Amniotic stem cell (primary cell): Measurements from ENCODE around the gene KANSL1.
"Not testable (repeated sequence)": the region's sequence is repeated elsewhere in the genome, so short reads cannot be mapped to it uniquely, and the experiment has no call there.

Experiments used
- DNase-seq: peaks from one replicate; lab custom pipeline; 2025; lab: John Stamatoyannopoulos, UW

The KANSL1 gene

GRCh38 chr17:46193151-46193625, at the start of gene KANSL1:
Gene KANSL1, minus strand, starts transcription at chr17:46193429. Its CDS starts 21,286 bp downstream, at chr17:46172143.
- DNase-seq: peak; percentile 98

GRCh38 chr17:46231359-46231758, 38.1 kb upstream of the KANSL1 start:
- not testable (repeated sequence) for DNase-seq

- peak; percentile 94 for DNase-seq
Measured at GRCh38 chr17:46225274-46225794, 32.1 kb upstream of the KANSL1 start.

GRCh38 chr17:46224864-46225263, 31.6 kb upstream of the KANSL1 start:
- not testable (repeated sequence) for DNase-seq

- not testable (repeated sequence) for DNase-seq
Measured at GRCh38 chr17:46223041-46223440, 29.8 kb upstream of the KANSL1 start.

- DNase-seq: no peak
Measured at GRCh38 chr17:46216682-46217081, 23.5 kb upstream of the KANSL1 start.

- peak; percentile 87 for DNase-seq
Measured at GRCh38 chr17:46212634-46213435, 19.6 kb upstream of the KANSL1 start.

GRCh38 chr17:46208997-46209396, 15.8 kb upstream of the KANSL1 start:
- DNase-seq: no peak

GRCh38 chr17:46205975-46206374, 12.7 kb upstream of the KANSL1 start:
- DNase-seq: no peak

- no peak for DNase-seq
Measured at GRCh38 chr17:46202424-46202823, 9.2 kb upstream of the KANSL1 start.

- DNase-seq: no peak
Measured at GRCh38 chr17:46201491-46201890, 8.3 kb upstream of the KANSL1 start.

- DNase-seq: no peak
Measured at GRCh38 chr17:46200197-46200596, 7.0 kb upstream of the KANSL1 start.

- no peak for DNase-seq
Measured at GRCh38 chr17:46199379-46199778, 6.2 kb upstream of the KANSL1 start.

GRCh38 chr17:46198233-46198632, 5.0 kb upstream of the KANSL1 start:
- no peak for DNase-seq

GRCh38 chr17:46197530-46197929, 4.3 kb upstream of the KANSL1 start:
- DNase-seq: no peak

- DNase-seq: no peak
Measured at GRCh38 chr17:46195939-46196716, 2.9 kb upstream of the KANSL1 start.

- no peak for DNase-seq
Measured at GRCh38 chr17:46195217-46195855, 2.1 kb upstream of the KANSL1 start.

GRCh38 chr17:46194393-46195216, 1.4 kb upstream of the KANSL1 start:
- DNase-seq: no peak

- DNase-seq: peak; percentile 96
Measured at GRCh38 chr17:46193626-46194392, 580 bp upstream of the KANSL1 start.

GRCh38 chr17:46192439-46193150, 634 bp downstream of the KANSL1 start:
- peak; percentile 76 for DNase-seq
